ELR (cell line): ENCODE measurements around the gene HMGN3.

ENCODE experiments used
- DNase-seq: peaks from one replicate; pipeline ENCODE4 v3.0.0-alpha.2; 2015; ENCODE audit warnings: low read depth

The HMGN3 gene

GRCh38 chr6:79184641-79185040 lies 49.8 kb downstream of the HMGN3 start:
- no peak for DNase-seq

GRCh38 chr6:79184086-79184485 lies 50.4 kb downstream of the HMGN3 start:
- DNase-seq: no peak

- DNase-seq: no peak
Measured at GRCh38 chr6:79180052-79180451, 54.4 kb downstream of the HMGN3 start.

GRCh38 chr6:79173378-79173777 lies 61.1 kb downstream of the HMGN3 start:
- no peak for DNase-seq

GRCh38 chr6:79170959-79171358 lies 63.5 kb downstream of the HMGN3 start:
- DNase-seq: no peak

GRCh38 chr6:79170431-79170830 lies 64.1 kb downstream of the HMGN3 start:
- no peak for DNase-seq

GRCh38 chr6:79168695-79168980 lies 65.8 kb downstream of the HMGN3 start:
- no peak for DNase-seq

GRCh38 chr6:79167931-79168694 lies 66.4 kb downstream of the HMGN3 start:
- peak; percentile 12 for DNase-seq

- no peak for DNase-seq
Measured at GRCh38 chr6:79159846-79160245, 74.6 kb downstream of the HMGN3 start.

- DNase-seq: peak; percentile 4
Measured at GRCh38 chr6:79158856-79159516, 75.5 kb downstream of the HMGN3 start.

- no peak for DNase-seq
Measured at GRCh38 chr6:79157961-79158644, 76.4 kb downstream of the HMGN3 start.

GRCh38 chr6:79152269-79152737 lies 82.2 kb downstream of the HMGN3 start:
- no peak for DNase-seq
